ENCODE results near the gene GSTA5. TPM values are rescaled to one million over a fixed set of nuclear protein-coding genes. Genes with fewer than 3 reads are reported as not detected.
"Not testable (repeated sequence)": the region's sequence is repeated elsewhere in the genome, so short reads cannot be mapped to it uniquely, and the experiment has no call there.

The GSTA5 gene
- total RNA-seq, 4 donors from 2014 or later: not detected

GRCh38 chr6:52821842-52822241 is 18.8 kb downstream of the GSTA5 start:
- Histone ChIP-seq H3K36me3 (no peaks in the 10 kb centered on the region), H3K9me3 (peaks cover 0 to 8% (median 2%) of the 10 kb centered on the region in 4 donors), H3K27me3 (no peaks in the 10 kb centered on the region), H3K27ac (replicated peaks in 1 of 4) (no peak overlapping the region), H3K4me3 (no peak overlapping the region), H3K4me1 (no peaks in the 10 kb centered on the region)
- intact Hi-C loops (cut with DNase I): no loop called here
- no CpG with 5 or more reads among the region's 1 CpG for WGBS
- DNase-seq (ENCODE audit: extremely low spot score): no peak
- TF ChIP-seq POLR2AphosphoS5 (IDR thresholded peaks at IDR 0.05) (no peak), POLR2A (IDR thresholded peaks at IDR 0.05; ENCODE audit: low read depth) (no peak), EP300 (IDR thresholded peaks at IDR 0.05) (no peak), CTCF (IDR thresholded peaks at IDR 0.05) (no peak)

GRCh38 chr6:52820198-52820597 is 20.4 kb downstream of the GSTA5 start:
- peaks cover 0 to 8% (median 2%) of the 10 kb centered on the region in 4 donors for H3K9me3 ChIP-seq
- no peaks in the 10 kb centered on the region for H3K27me3 ChIP-seq
- H3K27ac ChIP-seq (replicated peaks in 1 of 4): no peak overlapping the region
- no peak for DNase-seq (ENCODE audit: extremely low spot score)
- H3K4me1 ChIP-seq: peaks cover 0 to 3% (median 0%) of the 10 kb centered on the region in 4 donors
- H3K4me3 ChIP-seq: no peak overlapping the region
- WGBS: 56% methylated on average over 2 of the region's 2 CpGs
- H3K36me3 ChIP-seq: no peaks in the 10 kb centered on the region
- intact Hi-C loops (cut with DNase I): no loop called here
- TF ChIP-seq EP300 (IDR thresholded peaks at IDR 0.05): no peak
- no peak for TF ChIP-seq CTCF (IDR thresholded peaks at IDR 0.05)
- no peak for TF ChIP-seq POLR2AphosphoS5 (IDR thresholded peaks at IDR 0.05)
- no peak for TF ChIP-seq POLR2A (IDR thresholded peaks at IDR 0.05; ENCODE audit: low read depth)

GRCh38 chr6:52815167-52816092 is 25.2 kb downstream of the GSTA5 start:
- Histone ChIP-seq H3K9me3 (no peaks in the 10 kb centered on the region), H3K27me3 (no peaks in the 10 kb centered on the region), H3K4me1 (peaks cover 0 to 4% (median 0%) of the 10 kb centered on the region in 4 donors), H3K36me3 (no peaks in the 10 kb centered on the region), H3K27ac (replicated peaks in 1 of 4) (no peak overlapping the region), H3K4me3 (no peak overlapping the region)
- intact Hi-C loops (cut with DNase I): no loop called here
- 42% methylated on average over 14 of the region's 15 CpGs for WGBS
- no peak for DNase-seq (ENCODE audit: extremely low spot score)
- peak in 2 of 3 experiments; percentile 38 to 70 for TF ChIP-seq CTCF (IDR thresholded peaks at IDR 0.05)
- no peak for TF ChIP-seq EP300 (IDR thresholded peaks at IDR 0.05)

GRCh38 chr6:52814545-52814944 is 26.1 kb downstream of the GSTA5 start:
- H3K36me3 ChIP-seq; H3K4me3 ChIP-seq; H3K27ac ChIP-seq (replicated peaks in 1 of 4); DNase-seq (ENCODE audit: extremely low spot score); H3K4me1 ChIP-seq; intact Hi-C loops (cut with DNase I); H3K9me3 ChIP-seq; H3K27me3 ChIP-seq: not testable (repeated sequence)
- WGBS: 63% methylated on average over 3 of the region's 3 CpGs

- 64% methylated on average over 4 of the region's 4 CpGs for WGBS
- H3K27me3 ChIP-seq; H3K9me3 ChIP-seq; DNase-seq (ENCODE audit: extremely low spot score); H3K27ac ChIP-seq (replicated peaks in 1 of 4); intact Hi-C loops (cut with DNase I); H3K4me1 ChIP-seq; H3K4me3 ChIP-seq; H3K36me3 ChIP-seq: not testable (repeated sequence)
Observed at GRCh38 chr6:52809777-52810176, 30.8 kb downstream of the GSTA5 start.

- H3K27ac ChIP-seq (replicated peaks in 1 of 4): no peak overlapping the region
- DNase-seq (ENCODE audit: extremely low spot score): no peak
- WGBS: 89% methylated on average over 5 of the region's 5 CpGs
- H3K27me3 ChIP-seq: no peaks in the 10 kb centered on the region
- no peak for TF ChIP-seq EP300 (IDR thresholded peaks at IDR 0.05)
- TF ChIP-seq CTCF (IDR thresholded peaks at IDR 0.05): no peak
- TF ChIP-seq POLR2A (IDR thresholded peaks at IDR 0.05; ENCODE audit: low read depth): no peak
- no peak for TF ChIP-seq POLR2AphosphoS5 (IDR thresholded peaks at IDR 0.05)
- no peaks in the 10 kb centered on the region for H3K9me3 ChIP-seq
- no peaks in the 10 kb centered on the region for H3K36me3 ChIP-seq
- intact Hi-C loops (cut with DNase I): no loop called here
- no peaks in the 10 kb centered on the region for H3K4me1 ChIP-seq
- no peak overlapping the region for H3K4me3 ChIP-seq
Observed at GRCh38 chr6:52808660-52809059, 32.0 kb downstream of the GSTA5 start.

- H3K36me3 ChIP-seq; H3K27me3 ChIP-seq; H3K27ac ChIP-seq (replicated peaks in 1 of 4); H3K9me3 ChIP-seq; H3K4me3 ChIP-seq; DNase-seq (ENCODE audit: extremely low spot score); intact Hi-C loops (cut with DNase I); H3K4me1 ChIP-seq: not testable (repeated sequence)
- 65% methylated on average over 5 of the region's 5 CpGs for WGBS
Observed at GRCh38 chr6:52803668-52804255, 36.9 kb downstream of the GSTA5 start, which contains the start of gene GSTA1. Gene GSTA1, minus strand, starts transcription at chr6:52803816. Its CDS starts 4,549 bp downstream, at chr6:52799267.
